Activated CD4-positive, alpha-beta T cell treated with anti-CD3 and anti-CD28 coated beads, Interleukin-2, Interleukin-4, amounts not matched to agents 100 ng/mL and 50 ng/mL, durations not matched to agents 16 hours and 8 hours (primary cell): ENCODE measurements around the gene CTRL.
"Not testable (repeated sequence)": the region's sequence is repeated elsewhere in the genome, so short reads cannot be mapped to it uniquely, and the experiment has no call there.

ENCODE experiments used
- DNase-seq: peaks from one replicate; pipeline ENCODE4 v3.0.0-alpha.2; 2020; ENCODE audit warnings: low spot score

CTRL gene

GRCh38 chr16:67931712-67932461 lies at the start of gene CTRL:
CTRL (minus strand) TSS chr16:67931862; CDS start chr16:67931852, 10 bp downstream.
- DNase-seq = no peak

- DNase-seq = no peak
Observed at GRCh38 chr16:67979955-67980678, 48.5 kb upstream of the CTRL start, which contains the start of gene DPEP3. DPEP3 (minus strand) TSS chr16:67980499; CDS start chr16:67980380, 119 bp downstream.

GRCh38 chr16:67977469-67978227 lies 46.0 kb upstream of the CTRL start:
- no peak for DNase-seq

- no peak for DNase-seq
Observed at GRCh38 chr16:67977005-67977404, 45.3 kb upstream of the CTRL start.

GRCh38 chr16:67976205-67976604 lies 44.5 kb upstream of the CTRL start:
- DNase-seq = no peak

GRCh38 chr16:67975321-67976105 lies 43.9 kb upstream of the CTRL start:
- no peak for DNase-seq

- DNase-seq = not testable (repeated sequence)
Observed at GRCh38 chr16:67972285-67972684, 40.6 kb upstream of the CTRL start.

GRCh38 chr16:67971111-67971510 lies 39.4 kb upstream of the CTRL start:
- no peak for DNase-seq

GRCh38 chr16:67969254-67970039 lies 37.8 kb upstream of the CTRL start:
- no peak for DNase-seq

- peak; percentile 91 for DNase-seq
Observed at GRCh38 chr16:67968400-67969253, 37.0 kb upstream of the CTRL start, which contains the start of gene SLC12A4. SLC12A4 (minus strand) TSS chr16:67968637; CDS start chr16:67968553, 84 bp downstream.

GRCh38 chr16:67967958-67968399 lies 36.3 kb upstream of the CTRL start:
- peak; percentile 19 for DNase-seq

GRCh38 chr16:67967183-67967957 lies 35.7 kb upstream of the CTRL start:
- peak; percentile 54 for DNase-seq

GRCh38 chr16:67966549-67967182 lies 35.0 kb upstream of the CTRL start:
- no peak for DNase-seq

GRCh38 chr16:67965668-67966548 lies 34.2 kb upstream of the CTRL start:
- DNase-seq = no peak

GRCh38 chr16:67964477-67965131 lies 32.9 kb upstream of the CTRL start:
- DNase-seq = no peak

GRCh38 chr16:67963662-67964321 lies 32.1 kb upstream of the CTRL start:
- DNase-seq = no peak
